Calu3 (cell line): ENCODE data around the gene PPP1R3F. TPM values are rescaled to one million over a fixed set of nuclear protein-coding genes. Genes with fewer than 3 reads are reported as not detected.

Source experiments
- BruUV-seq: library from RNA; stranded (reverse); fragments of 400-500 nt; replicated peaks from 2 replicates; lab custom pipeline; 2021; lab: Mats Ljungman, UMichigan
- CTCF ChIA-PET: fragments of 300-600 bp; sonication (Branson Sonifier 250); formaldehyde crosslinking; loops from one replicate; lab custom pipeline; 2022; ENCODE audit warnings: antibody characterized with exemption; lab: Charles Lee
- DNase-seq: peaks from one replicate; pipeline ENCODE4 v3.0.0; 2022
- H3K27ac Mint-ChIP-seq: one replicate; pipeline ENCODE4 v1.8.0; 2022; ENCODE audit warnings: mixed read lengths; ENCODE audit not compliant: unreplicated experiment
- H3K27me3 Mint-ChIP-seq: one replicate; pipeline ENCODE4 v1.8.0; 2022; ENCODE audit warnings: mixed read lengths; ENCODE audit not compliant: unreplicated experiment
- H3K36me3 Mint-ChIP-seq: one replicate; pipeline ENCODE4 v1.8.0; 2022; ENCODE audit warnings: mild to moderate bottlenecking, moderate library complexity, mixed read lengths; ENCODE audit not compliant: insufficient read depth, unreplicated experiment
- H3K4me1 Mint-ChIP-seq: one replicate; pipeline ENCODE4 v1.8.0; 2022; ENCODE audit warnings: mild to moderate bottlenecking, low read depth, mixed read lengths; ENCODE audit not compliant: unreplicated experiment
- H3K4me3 Mint-ChIP-seq: one replicate; pipeline ENCODE4 v1.8.0; 2022; ENCODE audit warnings: mild to moderate bottlenecking, low read depth, moderate library complexity, mixed read lengths; ENCODE audit not compliant: unreplicated experiment
- H3K9me3 Mint-ChIP-seq: one replicate; pipeline ENCODE4 v1.8.0; 2022; ENCODE audit warnings: low read depth, mixed read lengths; ENCODE audit not compliant: unreplicated experiment
- CTCF ChIP-seq: fragments of 200-600 bp; IDR thresholded peaks from one replicate; pipeline ENCODE4 v1.8.0; 2022; ENCODE audit warnings: antibody characterized with exemption; ENCODE audit not compliant: unreplicated experiment
- intact Hi-C: fragments of 100-400 bp; cut with micrococcal nuclease; formaldehyde crosslinking; loops from one replicate; pipeline ENCODE4 v1.10.0; 2022; ENCODE audit not compliant: unreplicated experiment
- total RNA-seq: library from RNA; stranded (reverse); gene quantifications from 2 replicates; pipeline ENCODE4 v1.2.3, GENCODE V29; 2022

Gene PPP1R3F
- total RNA-seq, 1 experiment from 2014 or later, result 18.8 TPM

DNA sequence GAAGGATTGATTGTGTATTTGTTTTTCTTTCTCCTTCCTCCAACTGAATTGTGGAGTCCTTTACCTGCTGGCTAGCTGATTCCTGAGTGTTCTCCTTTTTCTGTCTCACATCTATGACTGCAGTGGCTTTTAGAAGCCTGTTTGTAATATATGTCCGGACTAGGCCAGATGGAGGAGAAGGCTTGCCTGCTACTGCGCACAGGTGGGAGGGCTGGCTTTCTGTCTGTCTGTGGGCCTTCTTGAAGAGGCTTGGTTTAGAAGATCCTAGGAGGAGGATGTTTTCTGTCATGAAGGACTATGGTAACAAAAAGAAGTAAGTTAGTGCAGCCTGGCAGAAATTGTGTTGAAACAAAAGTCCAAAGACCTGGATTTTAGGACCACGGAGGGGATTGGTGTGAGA, 8.5 kb downstream of the PPP1R3F start:
- Mint-ChIP-seq H3K27ac (no peak overlapping the region), H3K4me1 (peaks cover 7% of the 10 kb centered on the region), H3K4me3 (no peak overlapping the region), H3K27me3 (no peaks in the 10 kb centered on the region), H3K36me3 (peaks cover 27% of the 10 kb centered on the region), H3K9me3 (no peaks in the 10 kb centered on the region)
- no TSS peak for BruUV-seq
- no peak for DNase-seq
- intact Hi-C loops, result no loop called here
- CTCF ChIA-PET, result no interaction called here
- no peak for TF ChIP-seq CTCF

GRCh38 chrX:49282647-49283011, 13.0 kb downstream of the PPP1R3F start:
- no peaks in the 10 kb centered on the region for H3K4me1 Mint-ChIP-seq
- no TSS peak for BruUV-seq
- CTCF ChIA-PET, result no interaction called here
- TF ChIP-seq CTCF, result no peak
- H3K27ac Mint-ChIP-seq, result no peak overlapping the region
- no peak overlapping the region for H3K4me3 Mint-ChIP-seq
- intact Hi-C loops, result no loop called here
- no peaks in the 10 kb centered on the region for H3K27me3 Mint-ChIP-seq
- H3K9me3 Mint-ChIP-seq, result no peaks in the 10 kb centered on the region
- no peak for DNase-seq
- peaks cover 15% of the 10 kb centered on the region for H3K36me3 Mint-ChIP-seq

DNA sequence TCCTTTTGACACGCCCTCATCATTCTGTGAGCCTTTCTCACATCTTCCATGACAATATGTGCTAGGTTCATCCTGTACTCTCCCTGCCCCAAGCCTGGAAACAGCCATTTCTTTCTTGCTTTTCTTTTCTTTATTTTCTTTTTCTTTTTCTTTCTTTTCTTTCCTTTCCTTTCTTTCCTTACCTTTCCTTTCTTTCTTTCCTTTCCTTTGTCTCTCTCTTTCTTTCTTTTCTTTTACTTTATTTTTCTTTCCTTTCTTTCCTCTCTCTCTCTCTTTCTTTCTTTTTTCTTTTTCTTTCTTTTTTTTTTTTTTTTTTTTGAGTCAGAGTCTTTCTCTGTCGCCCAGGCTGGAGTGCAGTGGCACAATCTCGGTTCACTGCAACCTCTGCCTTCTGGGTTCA, 14.6 kb downstream of the PPP1R3F start:
- no peak for TF ChIP-seq CTCF
- H3K4me1 Mint-ChIP-seq, result no peaks in the 10 kb centered on the region
- DNase-seq, result no peak
- H3K27ac Mint-ChIP-seq, result no peak overlapping the region
- H3K36me3 Mint-ChIP-seq, result peaks cover 15% of the 10 kb centered on the region
- intact Hi-C loops, result no loop called here
- no peak overlapping the region for H3K4me3 Mint-ChIP-seq
- H3K27me3 Mint-ChIP-seq, result no peaks in the 10 kb centered on the region
- no peaks in the 10 kb centered on the region for H3K9me3 Mint-ChIP-seq
- BruUV-seq, result no TSS peak
- CTCF ChIA-PET, result no interaction called here

DNA sequence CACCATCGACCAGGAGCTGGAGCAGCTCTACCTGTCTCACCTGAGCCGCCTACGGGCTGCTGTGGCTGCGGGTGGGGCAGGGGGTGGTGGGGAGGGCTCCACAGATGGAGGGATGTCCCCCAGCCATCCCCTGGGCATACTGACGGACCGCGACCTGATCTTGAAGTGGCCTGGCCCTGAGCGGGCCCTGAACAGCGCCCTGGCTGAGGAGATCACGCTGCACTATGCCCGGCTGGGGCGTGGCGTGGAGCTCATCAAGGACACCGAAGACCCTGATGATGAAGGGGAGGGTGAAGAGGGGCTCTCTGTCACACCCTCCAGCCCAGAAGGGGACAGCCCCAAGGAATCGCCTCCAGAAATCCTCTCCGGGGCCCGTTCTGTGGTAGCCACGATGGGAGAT, 16.5 kb downstream of the PPP1R3F start:
- CTCF ChIA-PET, result no interaction called here
- Mint-ChIP-seq H3K9me3 (no peaks in the 10 kb centered on the region), H3K4me3 (no peak overlapping the region), H3K27ac (no peak overlapping the region), H3K27me3 (peaks cover under 1% of the 10 kb centered on the region), H3K4me1 (no peaks in the 10 kb centered on the region), H3K36me3 (peaks cover 15% of the 10 kb centered on the region)
- no TSS peak for BruUV-seq
- intact Hi-C loops, result no loop called here
- DNase-seq, result no peak
- TF ChIP-seq CTCF, result no peak

DNA sequence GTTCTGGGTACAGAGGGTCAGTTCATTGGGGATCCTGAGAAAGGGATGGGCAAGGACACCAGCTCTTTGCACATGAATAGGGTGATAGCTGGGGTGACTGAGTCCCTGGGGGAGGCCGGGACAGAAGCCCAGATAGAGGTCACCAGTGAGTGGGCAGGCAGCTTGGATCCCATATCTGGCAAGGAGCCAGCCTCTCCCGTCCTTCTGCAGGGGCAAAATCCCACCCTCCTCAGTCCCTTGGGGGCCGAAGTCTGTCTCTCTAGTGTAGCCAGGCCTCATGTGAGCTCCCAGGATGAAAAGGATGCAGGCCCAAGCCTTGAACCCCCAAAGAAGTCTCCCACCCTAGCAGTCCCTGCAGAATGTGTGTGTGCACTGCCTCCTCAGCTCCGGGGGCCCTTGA, 17.0 kb downstream of the PPP1R3F start:
- intact Hi-C loops, result no loop called here
- no peak for TF ChIP-seq CTCF
- CTCF ChIA-PET, result no interaction called here

More for the DNA sequence above, 17.0 kb downstream of the PPP1R3F start:
- no peak for DNase-seq
- Mint-ChIP-seq H3K27ac (no peak overlapping the region), H3K27me3 (peaks cover 5% of the 10 kb centered on the region), H3K4me1 (no peaks in the 10 kb centered on the region), H3K36me3 (peaks cover 15% of the 10 kb centered on the region), H3K4me3 (no peak overlapping the region), H3K9me3 (no peaks in the 10 kb centered on the region)
- BruUV-seq, result no TSS peak
